ENCODE data around the gene C1orf52.

DNA sequence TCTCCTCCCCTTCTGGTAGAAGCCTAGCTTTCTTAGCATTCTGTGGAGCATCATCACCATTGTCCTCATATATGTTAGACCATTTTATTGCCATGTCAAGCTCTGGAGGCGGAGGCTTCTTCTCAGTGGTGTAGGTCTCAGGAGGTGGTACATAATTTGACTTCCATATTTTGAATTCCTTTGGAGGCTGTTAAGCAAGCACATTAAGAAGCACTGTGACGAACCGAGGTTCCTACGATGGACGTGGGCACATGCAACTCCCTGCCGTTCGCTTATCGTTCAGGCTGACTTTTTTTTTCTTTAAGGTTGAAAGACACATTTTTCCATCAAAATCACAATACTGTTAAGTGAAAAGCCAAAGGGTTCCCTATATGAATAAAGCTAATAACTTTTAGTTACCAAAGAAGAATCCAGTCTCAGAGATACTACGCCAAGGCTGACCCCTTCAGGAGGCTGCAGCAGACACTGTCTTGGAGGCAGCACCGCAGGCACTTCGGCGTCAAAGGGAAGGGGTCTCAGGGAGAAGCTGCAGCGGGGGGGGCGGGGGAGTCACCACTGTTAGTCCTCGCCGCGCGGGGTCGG, 835 bp downstream of the C1orf52 start:
- TF ChIP-seq TAF1 (IDR thresholded peaks at IDR 0.05; ENCODE audit: low read depth, low read length) (no peak), POLR2AphosphoS5 (IDR thresholded peaks at IDR 0.05; ENCODE audit: low read depth, low read length) (no peak)
